Glomerular visceral epithelial cell (primary cell): ENCODE measurements around the gene GRAMD4.

ENCODE experiments used
- DNase-seq: peaks from one replicate; pipeline ENCODE4 v3.0.0-alpha.2; 2016; ENCODE audit errors: extremely low spot score

The GRAMD4 gene

DNA sequence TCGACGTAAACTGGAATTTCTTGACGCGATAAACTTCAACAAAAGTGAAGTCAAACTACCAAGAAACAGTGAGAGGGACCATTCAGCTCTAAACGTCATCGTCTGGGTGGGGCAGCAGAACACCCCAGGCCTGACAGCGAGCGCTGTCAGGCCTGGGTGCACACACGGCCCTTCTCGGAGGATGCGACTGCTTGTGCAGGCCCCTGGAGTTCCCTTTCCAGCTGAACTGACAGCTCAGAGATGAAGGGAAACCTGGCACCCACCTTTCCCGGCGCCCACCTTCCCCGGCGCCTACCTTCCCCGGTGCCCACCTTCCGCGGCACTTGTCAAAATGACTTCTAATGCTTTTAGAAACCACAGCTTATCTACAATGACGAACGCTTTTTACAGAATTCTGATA, 70.0 kb downstream of the GRAMD4 start:
- DNase-seq = no peak

DNA sequence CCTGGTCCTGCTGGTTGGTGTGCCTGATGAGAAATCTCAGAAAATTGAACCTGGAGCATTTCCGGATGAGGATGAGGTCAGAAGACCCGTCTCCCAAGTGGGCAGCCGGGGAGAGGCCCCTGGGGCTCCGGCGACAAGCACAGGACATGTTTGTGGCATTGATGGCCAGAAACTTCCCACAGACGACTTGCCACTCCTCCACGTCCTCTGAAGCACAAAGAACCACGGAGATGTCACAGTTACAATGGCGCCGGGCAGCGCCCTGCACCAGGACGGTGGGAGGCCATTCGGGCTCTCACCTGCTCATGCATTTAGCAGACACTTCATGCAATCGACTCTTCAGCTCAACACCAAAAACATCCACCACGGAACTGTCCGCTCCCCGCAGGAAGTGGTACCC, 71.4 kb downstream of the GRAMD4 start:
- no peak for DNase-seq

DNA sequence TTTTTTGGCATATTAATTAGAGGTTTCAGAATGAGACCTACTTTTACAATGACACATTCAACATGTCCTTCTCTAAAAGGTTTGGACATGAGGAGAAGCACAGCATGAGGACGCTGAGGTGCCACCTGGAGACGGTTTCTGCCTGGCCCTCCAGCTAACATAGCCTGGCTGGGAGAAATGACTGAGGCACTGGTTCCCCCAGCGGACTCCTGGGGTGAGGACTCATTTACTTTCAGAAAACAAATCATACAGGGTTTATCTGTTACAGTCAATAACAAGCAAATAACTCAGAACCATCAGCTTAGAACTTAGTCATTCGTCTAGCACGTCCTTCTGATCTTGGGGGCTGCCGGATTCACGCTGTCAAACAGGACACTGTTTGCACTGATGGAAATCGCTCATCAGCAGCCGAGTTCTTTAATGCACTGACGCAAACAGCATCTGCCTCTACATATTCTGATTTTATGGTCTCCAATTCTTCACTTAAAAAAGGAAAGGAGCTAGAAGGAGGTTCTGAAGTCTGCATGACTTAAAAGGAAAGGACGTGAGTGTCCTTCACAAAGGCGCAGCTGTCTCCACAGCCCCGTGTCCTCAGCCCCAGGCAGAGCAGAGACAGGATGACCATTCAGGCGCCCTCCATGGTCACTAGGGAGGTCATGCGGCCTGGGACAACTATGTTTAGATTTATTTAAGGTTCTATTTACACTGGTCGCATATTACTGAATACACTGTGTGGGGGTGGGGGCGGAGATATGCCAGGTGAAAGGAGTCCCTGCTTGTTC, 73.6 kb downstream of the GRAMD4 start:
- no peak for DNase-seq

DNA sequence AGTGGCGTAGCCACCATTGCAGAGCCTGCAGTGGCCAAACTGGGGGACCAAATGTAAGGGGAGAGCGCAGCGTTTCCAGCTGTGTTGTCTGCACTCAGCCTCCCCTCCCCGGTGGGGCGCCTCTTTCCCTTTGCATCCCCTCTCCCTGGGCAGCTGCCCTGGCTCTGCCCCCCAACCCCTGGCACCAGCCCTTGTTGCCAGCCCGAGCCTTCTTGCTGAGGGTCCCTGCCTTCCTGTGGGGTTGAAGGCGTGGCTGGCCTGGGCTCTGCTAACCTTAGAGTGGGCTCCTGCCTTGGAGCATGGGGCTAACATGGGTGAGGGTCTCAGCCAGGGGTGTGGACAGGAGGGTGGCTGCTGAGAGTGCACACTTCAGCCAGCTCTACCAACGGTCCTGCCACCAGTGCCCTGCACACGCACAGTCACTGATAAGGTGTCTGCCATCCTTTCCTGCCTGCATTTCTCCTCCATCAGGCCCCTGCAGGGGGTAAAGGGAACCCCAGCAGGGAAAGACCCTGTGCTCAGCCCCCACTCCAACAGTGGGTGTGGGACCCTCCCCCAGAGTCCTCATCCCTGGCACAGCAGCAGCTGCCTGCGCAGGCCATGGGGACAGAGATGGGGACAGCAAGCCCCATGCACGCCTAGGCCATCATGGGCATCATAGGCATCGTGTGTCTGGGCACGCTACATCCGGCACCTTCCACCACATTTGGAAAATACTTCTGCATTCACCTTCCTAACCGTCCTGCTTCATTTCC, 74.4 kb downstream of the GRAMD4 start:
- no peak for DNase-seq

DNA sequence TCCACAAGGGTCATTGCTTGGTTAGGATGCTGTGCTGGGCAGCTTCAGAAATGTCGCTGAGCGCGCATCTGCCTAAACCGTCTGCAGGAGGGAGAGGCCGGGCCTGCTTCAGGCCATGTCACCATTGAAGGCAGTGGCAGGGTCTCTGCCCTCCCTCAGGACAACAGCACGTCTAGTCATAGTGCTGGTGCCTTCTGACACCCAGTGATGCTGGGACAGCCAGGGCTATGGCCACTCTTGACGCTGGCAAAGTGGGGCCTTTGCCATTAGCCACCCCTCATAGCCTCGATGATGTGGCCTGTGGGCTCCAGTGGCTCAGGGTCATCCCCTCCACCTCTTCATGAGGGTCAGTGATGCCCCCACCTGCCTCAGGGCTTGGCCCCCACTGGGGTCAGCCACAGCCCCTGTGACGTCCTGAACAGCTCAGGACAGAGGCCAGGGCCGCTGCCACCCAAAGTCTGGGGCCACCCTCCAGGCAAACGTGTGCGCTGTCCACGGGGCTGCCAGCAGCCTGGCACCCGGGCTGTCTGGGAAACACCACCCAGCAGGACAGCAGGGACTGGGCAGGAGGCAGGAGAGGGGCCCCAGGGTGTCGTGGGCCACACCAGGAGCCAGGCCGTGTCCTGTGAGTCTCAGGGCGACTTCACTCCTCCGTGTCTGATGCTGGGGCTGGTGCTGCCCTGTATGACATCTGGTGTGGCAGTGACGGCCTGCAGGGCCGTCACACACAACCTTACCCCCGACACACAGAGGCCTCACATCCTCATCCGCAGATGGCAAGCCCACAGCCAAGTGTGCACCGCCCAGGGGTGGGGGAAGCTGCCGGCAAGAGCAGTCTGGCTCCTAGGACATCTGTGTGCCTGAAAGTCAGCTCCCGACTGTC, 75.4 kb downstream of the GRAMD4 start:
- DNase-seq = no peak

DNA sequence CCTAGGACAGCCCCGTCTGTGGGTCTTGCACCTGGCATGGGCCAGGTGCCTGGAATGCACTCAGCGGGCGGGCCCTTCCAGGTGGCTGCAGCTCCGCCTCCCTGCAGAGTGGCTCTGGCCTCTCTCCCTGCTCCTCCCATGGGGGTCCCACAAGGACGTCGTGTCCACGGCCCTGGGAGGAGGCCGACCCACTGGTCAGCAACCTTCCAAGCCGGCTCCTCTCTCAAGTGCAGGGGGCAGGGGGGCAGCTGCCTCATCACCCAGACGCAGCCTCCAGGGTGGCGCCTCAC, 76.0 kb downstream of the GRAMD4 start:
- DNase-seq = no peak

DNA sequence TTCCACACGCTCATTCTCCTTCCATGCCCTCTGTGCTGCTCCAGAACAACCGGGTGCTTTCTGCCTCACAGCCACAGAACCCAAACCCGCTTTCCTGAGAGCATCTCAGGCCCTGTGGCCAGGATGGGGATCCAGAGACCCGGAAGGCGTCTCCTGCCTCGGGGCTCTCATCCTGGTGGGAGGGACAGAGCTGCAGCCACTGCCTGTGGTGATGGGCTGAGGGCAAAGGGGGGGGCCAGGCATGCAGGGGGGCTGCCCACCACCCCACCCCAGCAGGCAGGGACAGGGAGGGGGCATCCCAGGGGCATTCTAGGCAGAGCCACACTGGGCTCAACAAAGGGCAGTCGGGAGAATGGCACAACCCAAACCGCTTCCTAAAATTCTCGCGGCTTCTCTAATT, 76.4 kb downstream of the GRAMD4 start:
- no peak for DNase-seq

DNA sequence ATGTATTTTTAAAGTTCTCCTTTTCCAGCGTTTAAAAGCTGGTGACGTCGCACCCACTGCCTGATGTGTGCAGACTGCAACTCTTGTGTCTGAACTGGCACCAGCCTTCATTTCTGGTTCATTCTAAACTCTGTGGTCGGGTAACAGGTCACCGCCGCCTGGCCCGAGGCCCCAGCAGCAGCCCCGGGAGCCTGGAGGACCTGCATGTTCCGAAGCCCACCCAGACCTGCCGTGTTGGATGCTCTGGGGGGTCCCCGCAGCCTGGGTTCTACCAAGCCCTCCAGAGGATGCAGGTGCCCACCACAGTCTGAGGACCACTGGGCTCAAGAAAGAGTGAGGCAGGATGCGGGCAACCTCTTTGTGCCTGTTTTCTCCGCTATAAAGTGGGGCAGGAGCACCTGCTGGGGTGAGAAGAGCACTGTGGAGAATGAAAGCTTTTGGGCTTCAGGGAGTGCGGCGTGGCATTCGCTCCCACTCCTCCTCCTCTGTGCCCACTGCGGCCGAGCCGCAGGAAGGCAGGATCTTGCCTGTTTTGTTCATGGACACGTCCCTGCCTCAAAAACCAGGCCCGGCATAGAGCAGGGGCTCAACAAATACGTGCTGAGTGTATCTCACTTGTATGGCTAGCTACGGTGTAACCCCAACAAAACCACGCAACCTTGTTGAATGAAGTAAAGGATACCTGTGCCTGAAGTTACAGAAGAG, 77.8 kb downstream of the GRAMD4 start:
- DNase-seq = no peak

DNA sequence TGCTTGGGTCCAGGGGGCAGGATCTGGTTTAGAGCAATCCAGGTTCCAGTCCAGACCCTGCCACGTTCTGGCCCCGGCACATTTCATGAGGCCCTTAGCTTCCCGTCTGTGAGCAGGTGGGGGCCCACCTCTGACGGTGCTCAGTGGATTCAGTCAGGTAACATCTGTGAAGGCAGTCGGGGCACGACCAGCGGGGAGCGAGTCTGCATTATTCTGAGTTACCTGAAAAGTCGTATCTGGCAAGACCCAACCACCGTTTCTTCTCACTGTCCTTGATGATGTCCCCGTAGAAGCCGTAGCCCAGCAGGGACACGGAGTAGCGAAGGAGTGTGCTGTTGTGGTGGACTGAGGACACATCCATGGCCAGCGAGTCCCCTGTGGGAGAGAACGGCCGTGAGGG, 78.9 kb downstream of the GRAMD4 start:
- DNase-seq = no peak

DNA sequence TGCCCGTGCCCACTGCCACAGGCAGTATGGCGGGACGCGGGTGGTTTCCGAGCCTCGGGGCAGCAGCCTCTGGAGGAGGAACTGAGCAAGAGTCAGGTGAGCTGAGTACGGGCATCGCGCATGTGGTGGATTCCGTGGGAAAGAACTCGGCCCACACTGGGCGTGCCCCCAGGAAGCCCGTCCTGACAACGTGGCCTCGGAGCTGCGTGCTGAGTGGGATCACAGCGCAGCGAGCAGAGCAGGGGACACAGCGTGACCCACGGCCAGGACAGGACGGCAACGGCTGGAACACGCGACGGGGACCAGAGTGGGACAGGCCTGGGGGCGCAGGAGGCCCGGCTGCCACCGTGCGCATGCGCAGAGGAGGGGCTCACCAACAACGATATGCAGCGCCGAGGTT, 81.1 kb downstream of the GRAMD4 start:
- DNase-seq = no peak

DNA sequence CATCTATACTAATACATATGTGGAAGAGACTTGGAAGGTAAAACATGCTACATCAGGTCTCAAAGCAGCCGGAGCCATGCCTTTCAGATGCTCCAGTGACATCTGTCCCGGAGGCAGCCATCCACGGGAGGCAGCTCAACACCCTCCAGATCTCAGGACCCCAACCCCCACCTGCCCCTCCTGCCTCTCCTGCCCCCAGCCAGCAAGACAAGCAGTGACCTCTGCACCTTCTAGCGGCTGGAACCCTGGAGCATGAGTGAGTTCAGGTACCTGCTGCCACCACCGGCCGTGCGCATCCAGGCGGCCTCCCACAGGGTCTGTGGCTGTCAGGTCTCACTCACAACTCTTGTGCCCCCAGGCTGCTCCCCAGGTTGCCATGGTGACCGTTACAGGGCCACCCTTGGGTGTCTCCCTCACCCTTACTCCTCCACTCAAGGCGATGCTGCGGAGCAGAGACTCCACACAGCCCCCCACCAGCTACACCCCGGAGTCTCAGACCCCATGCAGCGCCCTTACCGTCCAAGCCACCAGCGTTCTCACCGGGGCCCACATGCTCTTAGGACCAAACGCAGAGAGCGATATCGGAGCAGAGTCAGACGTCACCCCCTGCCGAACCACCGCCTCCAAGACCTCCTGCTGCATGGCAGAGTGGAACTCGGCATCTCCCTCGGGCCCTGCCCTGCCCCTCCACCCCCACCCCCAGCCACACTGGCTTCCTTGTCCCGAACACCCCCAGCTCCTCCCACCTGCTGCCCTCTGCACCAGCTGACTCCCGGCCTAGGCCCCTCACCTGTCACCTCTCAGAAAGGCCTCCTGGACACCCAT, 83.2 kb downstream of the GRAMD4 start:
- no peak for DNase-seq

DNA sequence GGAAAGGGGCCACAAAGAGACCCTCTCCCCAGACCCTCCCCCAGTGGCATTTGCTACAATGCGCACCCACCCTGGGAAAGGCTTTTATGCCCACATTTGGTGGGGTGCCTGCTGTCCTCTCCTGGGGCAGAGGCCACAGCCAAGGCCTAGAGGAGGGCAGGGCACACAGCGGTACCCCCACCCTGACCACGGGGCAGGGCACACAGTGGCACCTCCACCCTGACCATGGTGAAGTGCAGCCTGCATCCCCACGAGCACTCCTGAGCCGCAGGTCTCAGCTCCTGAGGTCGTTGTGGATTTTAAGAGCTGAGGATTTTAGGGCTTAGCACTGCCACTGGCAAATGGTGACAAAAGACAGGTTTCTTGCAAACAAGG, 83.8 kb downstream of the GRAMD4 start:
- no peak for DNase-seq

DNA sequence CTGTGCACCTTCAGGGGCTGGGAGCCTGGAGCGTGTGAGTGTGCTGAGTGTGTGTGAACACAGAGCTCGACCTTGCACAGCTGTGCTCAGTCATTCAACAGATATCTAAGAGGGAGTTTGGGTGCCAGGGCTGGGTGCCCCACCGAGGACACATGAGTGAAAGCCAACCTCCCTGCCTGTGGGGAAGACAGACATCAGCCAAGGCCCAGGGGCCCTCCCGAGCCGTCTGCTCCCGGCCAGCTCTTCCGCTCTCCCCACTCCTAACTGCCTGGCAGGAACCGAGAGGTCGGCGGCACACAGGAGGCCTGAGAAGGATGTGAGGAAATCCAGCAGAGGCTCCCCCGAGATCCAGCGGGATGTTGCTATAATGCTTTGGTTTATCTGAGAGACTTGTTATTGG, 85.9 kb downstream of the GRAMD4 start:
- DNase-seq = no peak

DNA sequence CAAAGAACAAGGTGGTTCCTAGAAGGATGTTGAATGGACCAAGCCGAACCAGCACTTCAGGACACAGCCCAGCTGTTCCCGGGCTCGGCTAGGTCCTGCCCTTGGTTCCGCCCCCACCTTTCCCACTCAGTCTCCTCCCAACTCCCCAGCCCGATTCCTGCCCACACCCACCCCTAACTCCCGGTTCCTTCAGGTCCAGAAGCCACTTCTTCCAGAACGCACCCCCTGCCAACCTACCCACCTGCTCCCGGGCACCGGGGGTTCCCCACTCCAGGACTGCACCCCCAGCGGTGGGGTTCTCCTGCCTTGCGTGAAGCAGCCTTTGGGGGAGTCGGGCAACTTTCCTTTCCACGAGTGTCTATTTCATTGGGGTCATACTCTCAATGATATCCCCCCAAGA, 87.1 kb downstream of the GRAMD4 start:
- no peak for DNase-seq

DNA sequence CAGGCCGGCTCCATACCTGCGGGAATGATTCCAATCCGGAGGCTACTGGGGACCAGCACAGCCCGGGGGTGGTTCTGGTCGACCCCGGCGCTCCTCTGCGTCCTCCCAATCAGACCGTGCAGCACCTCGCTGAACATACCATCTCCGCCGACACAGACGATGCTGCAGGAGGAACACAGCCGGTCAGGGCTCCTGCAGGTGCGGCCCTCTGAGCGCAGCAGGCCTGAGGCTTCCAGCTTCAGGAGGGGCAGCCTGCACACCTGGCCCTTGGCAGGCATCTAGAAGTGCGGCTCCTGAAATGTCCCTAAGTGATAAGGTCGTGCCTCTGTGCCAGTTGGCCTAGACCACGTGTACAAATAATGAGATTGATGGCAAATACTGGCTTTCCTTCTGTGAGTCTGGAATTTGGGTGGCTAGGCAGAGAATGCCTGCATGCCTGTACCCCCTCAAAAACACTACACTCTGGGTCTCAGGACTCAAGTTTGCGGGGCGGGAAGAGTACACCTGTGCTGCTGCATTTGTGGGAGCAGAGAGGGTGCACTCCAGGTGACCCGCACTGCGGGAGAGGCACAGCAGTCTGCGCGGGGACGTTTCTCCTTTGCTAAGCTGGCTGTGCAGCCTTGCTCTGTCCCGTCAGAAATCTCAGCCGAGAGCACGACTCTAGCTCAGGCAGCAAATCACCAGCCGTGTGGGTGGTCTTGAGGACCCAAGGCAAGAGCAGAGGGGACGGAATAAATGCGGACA, 87.8 kb downstream of the GRAMD4 start:
- DNase-seq = no peak

DNA sequence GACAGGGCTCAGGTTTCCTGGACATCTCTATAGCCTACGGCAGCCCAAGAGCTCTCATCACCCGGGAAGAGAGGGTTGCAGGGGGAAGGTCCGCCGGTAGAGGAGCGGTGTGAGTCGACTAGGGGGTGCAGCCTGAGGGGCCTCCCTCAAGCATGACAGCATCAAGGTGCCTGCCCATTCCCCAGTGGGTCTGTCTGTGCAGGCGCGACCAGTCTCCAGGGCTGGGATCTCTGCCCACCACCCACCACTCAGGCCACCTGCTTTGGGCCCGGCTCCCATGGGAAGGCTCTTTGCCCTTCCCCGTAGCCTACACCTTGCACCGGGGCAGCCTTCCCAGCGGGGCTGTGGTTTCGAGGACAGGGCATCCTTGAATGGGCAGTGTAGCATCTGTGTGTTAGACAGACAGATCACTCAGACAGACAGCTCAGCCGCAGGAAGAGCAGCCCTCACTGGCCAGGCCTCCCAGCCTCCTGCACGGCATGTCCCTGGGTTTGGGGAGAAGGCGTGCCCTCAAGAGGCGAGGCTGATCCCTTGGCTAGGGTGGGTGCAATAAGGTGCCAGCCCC, 88.7 kb downstream of the GRAMD4 start:
- DNase-seq = no peak

DNA sequence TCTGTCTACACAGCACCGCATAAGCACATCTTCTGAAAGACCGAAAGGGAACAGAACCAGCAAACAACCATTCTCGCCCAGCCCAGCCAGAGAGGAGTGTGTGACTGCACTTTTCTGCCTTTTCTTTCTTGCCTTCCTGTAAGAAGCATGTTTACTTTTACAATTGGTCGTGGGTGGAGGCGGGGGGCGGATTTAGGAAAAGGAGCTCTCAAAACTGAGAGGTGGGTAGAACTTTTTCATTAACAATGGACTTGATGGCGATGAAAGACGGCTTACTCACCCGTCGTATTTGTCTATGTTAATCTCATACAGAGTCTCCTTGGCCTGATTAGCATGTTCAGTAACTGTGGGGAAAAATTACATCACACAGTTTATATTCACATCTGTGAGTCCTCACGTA, 90.6 kb downstream of the GRAMD4 start:
- DNase-seq = no peak

DNA sequence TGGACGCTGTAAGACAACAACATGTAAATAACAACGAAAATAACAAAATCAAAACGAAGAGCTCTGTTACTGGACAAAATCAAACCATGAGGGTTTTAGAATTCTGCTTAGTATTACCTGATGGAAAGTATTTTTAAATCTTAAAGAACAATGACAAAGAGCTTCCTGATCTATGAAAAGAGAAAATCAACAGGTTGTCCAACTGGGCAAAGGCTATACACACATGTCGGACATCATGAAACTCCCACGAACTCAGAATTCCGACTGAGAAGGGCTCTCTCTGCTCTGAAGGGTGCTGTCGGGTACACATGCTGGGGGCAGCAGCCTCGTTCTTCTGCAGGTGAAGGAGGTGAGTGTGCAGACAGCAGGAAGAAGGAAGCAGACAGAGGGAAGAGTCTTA, 92.1 kb downstream of the GRAMD4 start:
- no peak for DNase-seq

DNA sequence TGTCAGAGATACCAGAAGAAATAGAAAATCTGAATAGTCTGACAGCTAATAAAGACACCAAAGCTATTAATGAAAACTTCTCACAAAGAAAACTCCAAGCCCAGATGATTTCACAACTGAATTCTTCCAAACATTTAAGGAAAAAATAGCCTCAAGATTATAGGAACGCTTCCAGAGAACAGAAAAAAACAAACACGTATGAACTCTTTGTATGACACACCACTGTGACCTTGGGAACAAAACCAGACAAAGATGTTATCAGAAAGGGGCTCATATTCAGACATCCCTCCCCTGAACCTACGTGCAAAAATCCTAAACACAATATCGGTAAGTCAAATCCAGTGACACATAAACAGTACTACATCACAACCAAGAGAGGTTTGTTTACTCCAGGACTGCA, 94.4 kb downstream of the GRAMD4 start:
- DNase-seq = no peak

DNA sequence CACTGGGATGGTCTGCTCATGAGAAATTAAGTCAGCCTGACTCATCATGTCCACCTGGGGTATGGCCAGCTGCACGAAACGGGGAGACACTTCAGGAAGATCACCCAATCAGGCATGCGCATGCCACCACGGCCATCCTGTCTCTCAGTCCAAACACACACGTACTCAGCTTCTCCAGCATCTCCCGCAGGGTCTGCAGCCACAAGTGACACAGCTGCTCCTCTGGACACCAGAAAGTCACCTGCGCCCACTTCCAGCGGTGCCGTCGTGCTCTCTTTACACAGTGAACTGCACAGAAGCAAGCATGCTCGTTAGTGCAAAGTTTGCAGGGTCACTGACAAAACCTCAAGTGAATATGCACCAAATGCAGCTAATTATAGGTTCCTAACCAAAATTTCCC, 99.7 kb downstream of the GRAMD4 start:
- no peak for DNase-seq
